Measurements from ENCODE around the gene GPR25. TPM values are rescaled to one million over a fixed set of nuclear protein-coding genes. Genes with fewer than 3 reads are reported as not detected.

GPR25 gene
- total RNA-seq, 1 donor from 2014 or later: not detected

DNA sequence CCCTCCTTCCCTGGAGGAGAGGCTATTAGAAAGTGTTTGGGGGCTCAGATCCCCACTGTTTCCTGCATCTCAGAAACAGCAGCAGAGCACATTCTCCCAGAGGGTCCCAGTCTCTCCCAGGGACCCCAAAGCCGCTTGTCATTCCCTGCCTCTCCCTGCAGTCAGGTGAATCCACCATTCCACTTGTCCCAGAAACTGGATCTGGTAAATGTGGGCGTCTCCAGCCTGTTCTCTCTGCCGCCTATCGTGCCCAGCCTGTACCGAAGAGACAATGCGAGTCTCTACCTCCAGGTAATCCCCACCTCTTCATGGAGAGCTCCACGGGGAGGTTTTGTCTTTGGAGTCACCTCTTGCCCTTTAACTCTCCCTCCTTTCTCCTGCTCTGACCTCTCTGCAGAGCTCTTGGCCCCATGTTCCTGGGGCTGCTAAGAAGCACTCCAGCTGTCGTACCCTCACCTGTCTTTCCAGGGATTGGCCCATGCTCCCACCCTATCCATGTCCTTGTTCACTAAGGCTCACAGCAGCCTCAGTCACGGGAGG, 48.9 kb downstream of the GPR25 start:
- no peak for TF ChIP-seq EZH2phosphoT487 (IDR thresholded peaks at IDR 0.05)
- no peak for TF ChIP-seq EZH2 (IDR thresholded peaks at IDR 0.05)
- TF ChIP-seq CTCF (IDR thresholded peaks at IDR 0.05): no peak
- Histone ChIP-seq H3K4me3 (no peak overlapping the region), H3K4me2 (peak overlapping the region; percentile 25), H3K36me3 (no peaks in the 10 kb centered on the region), H3K9ac (no peak overlapping the region), H3F3A (ENCODE audit: low read depth) (peaks cover 15% of the 10 kb centered on the region), H3K27me3 (no peaks in the 10 kb centered on the region), H3K27ac (no peak overlapping the region), H2AFZ (replicated peaks) (no peak overlapping the region), H4K20me1 (ENCODE audit: low read depth) (no peaks in the 10 kb centered on the region), H3K79me2 (ENCODE audit: low read depth) (no peaks in the 10 kb centered on the region), H3K9me3 (ENCODE audit: low read depth) (no peaks in the 10 kb centered on the region), H3K4me1 (peaks cover 13% of the 10 kb centered on the region)
- Mint-ChIP-seq H3K27me3 (ENCODE audit: insufficient read depth, low read depth) (peaks cover 3% of the 10 kb centered on the region), H3K4me1 (peaks cover 3% of the 10 kb centered on the region), H3K27ac (peak overlapping the region; percentile 3), H3K4me3 (no peak overlapping the region), H3K36me3 (no peaks in the 10 kb centered on the region), H3K9me3 (no peaks in the 10 kb centered on the region)
- DNase-seq (ENCODE audit: low spot score): peak; percentile 61

GRCh38 chr1:200922406-200922805, 49.6 kb downstream of the GPR25 start:
- H3K36me3 ChIP-seq: no peaks in the 10 kb centered on the region
- no peak overlapping the region for H3K27ac Mint-ChIP-seq
- no peaks in the 10 kb centered on the region for H3K9me3 Mint-ChIP-seq
- no peak overlapping the region for H3K4me3 Mint-ChIP-seq
- no peaks in the 10 kb centered on the region for H3K9me3 ChIP-seq (ENCODE audit: low read depth)
- peaks cover 8% of the 10 kb centered on the region for H3F3A ChIP-seq (ENCODE audit: low read depth)
- H3K4me2 ChIP-seq: no peak overlapping the region
- no peak overlapping the region for H3K9ac ChIP-seq
- peaks cover 3% of the 10 kb centered on the region for H3K4me1 Mint-ChIP-seq
- peaks cover 3% of the 10 kb centered on the region for H3K27me3 Mint-ChIP-seq (ENCODE audit: insufficient read depth, low read depth)
- no peaks in the 10 kb centered on the region for H3K27me3 ChIP-seq
- no peaks in the 10 kb centered on the region for H3K36me3 Mint-ChIP-seq
- DNase-seq (ENCODE audit: low spot score): no peak
- TF ChIP-seq EZH2 (IDR thresholded peaks at IDR 0.05) (no peak), CTCF (IDR thresholded peaks at IDR 0.05) (no peak), EZH2phosphoT487 (IDR thresholded peaks at IDR 0.05) (no peak)
- no peaks in the 10 kb centered on the region for H3K79me2 ChIP-seq (ENCODE audit: low read depth)
- H3K27ac ChIP-seq: no peak overlapping the region
- H2AFZ ChIP-seq (replicated peaks): no peak overlapping the region
- peaks cover 13% of the 10 kb centered on the region for H3K4me1 ChIP-seq
- no peaks in the 10 kb centered on the region for H4K20me1 ChIP-seq (ENCODE audit: low read depth)
- H3K4me3 ChIP-seq: no peak overlapping the region

DNA sequence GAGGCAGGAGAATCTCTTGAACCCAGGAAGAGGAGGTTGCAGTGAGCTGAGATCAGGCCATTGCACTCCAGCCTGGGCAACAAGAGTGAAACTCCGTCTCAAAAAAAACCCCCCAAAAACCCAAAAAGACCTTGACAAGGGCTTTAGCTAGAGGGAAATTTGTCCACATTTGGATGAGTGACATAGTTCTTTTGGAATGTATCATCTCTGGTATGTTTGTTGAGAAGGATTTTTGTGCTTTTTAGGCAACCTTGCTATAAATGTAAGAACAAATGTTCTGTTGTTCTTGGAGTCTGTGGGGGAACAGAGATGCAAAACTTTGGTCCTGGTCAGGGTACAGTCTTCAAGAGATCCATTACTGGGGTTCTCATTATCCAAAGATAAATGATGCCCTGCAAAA, 50.8 kb downstream of the GPR25 start:
- Mint-ChIP-seq H3K27ac (no peak overlapping the region), H3K4me3 (no peak overlapping the region), H3K36me3 (no peaks in the 10 kb centered on the region), H3K9me3 (no peaks in the 10 kb centered on the region), H3K4me1 (peaks cover 3% of the 10 kb centered on the region), H3K27me3 (ENCODE audit: insufficient read depth, low read depth) (peaks cover 4% of the 10 kb centered on the region)
- no peak overlapping the region for H3K4me3 ChIP-seq
- no peak overlapping the region for H3K9ac ChIP-seq
- DNase-seq (ENCODE audit: low spot score): no peak
- no peaks in the 10 kb centered on the region for H3K27me3 ChIP-seq
- H3K4me1 ChIP-seq: peaks cover 13% of the 10 kb centered on the region
- no peaks in the 10 kb centered on the region for H3K36me3 ChIP-seq
- TF ChIP-seq EZH2 (IDR thresholded peaks at IDR 0.05): no peak
- no peak for TF ChIP-seq EZH2phosphoT487 (IDR thresholded peaks at IDR 0.05)
- no peak for TF ChIP-seq CTCF (IDR thresholded peaks at IDR 0.05)
- H2AFZ ChIP-seq (replicated peaks): no peak overlapping the region
- no peaks in the 10 kb centered on the region for H3F3A ChIP-seq (ENCODE audit: low read depth)
- no peak overlapping the region for H3K4me2 ChIP-seq
- no peak overlapping the region for H3K27ac ChIP-seq
- no peaks in the 10 kb centered on the region for H3K79me2 ChIP-seq (ENCODE audit: low read depth)
- no peaks in the 10 kb centered on the region for H4K20me1 ChIP-seq (ENCODE audit: low read depth)
- H3K9me3 ChIP-seq (ENCODE audit: low read depth): no peaks in the 10 kb centered on the region

Other genes with a start within 250 kb of the GPR25 start
- gene DDX59, start 203.1 kb upstream of the GPR25 start, total RNA-seq (ENCODE audit: low replicate concordance): 27.9 and 40.7 TPM in 2 replicates
- 28.2 and 43.9 TPM in 2 replicates for gene CAMSAP2, start 134.1 kb upstream of the GPR25 start, total RNA-seq (ENCODE audit: low replicate concordance)
- gene INAVA, start 21.9 kb downstream of the GPR25 start, total RNA-seq (ENCODE audit: low replicate concordance): 23.7 and 63.1 TPM in 2 replicates
- 6.4 and 15.6 TPM in 2 replicates for gene KIF21B, start 150.7 kb downstream of the GPR25 start, total RNA-seq (ENCODE audit: low replicate concordance)
- gene CACNA1S, start 239.4 kb downstream of the GPR25 start, total RNA-seq (ENCODE audit: low replicate concordance): 0.11 and 0.12 TPM in 2 replicates

All from neural progenitor cell (in vitro differentiated cells).